ENCODE measurements around the gene TMEM86B.

The TMEM86B gene

GRCh38 chr19:55228403-55229031 is at the start of gene TMEM86B:
TMEM86B (minus strand) TSS chr19:55228763; CDS start chr19:55228741, 22 bp downstream.
- no peak for DNase-seq (ENCODE audit: low spot score)

- DNase-seq (ENCODE audit: low spot score) = no peak
Measured at GRCh38 chr19:55277494-55277893, 48.9 kb upstream of the TMEM86B start.

- no peak for DNase-seq (ENCODE audit: low spot score)
Measured at GRCh38 chr19:55276720-55277430, 48.3 kb upstream of the TMEM86B start.

- DNase-seq (ENCODE audit: low spot score) = no peak
Measured at GRCh38 chr19:55275851-55276719, 47.5 kb upstream of the TMEM86B start.

GRCh38 chr19:55273978-55274707 is 45.6 kb upstream of the TMEM86B start:
- DNase-seq (ENCODE audit: low spot score) = no peak

- no peak for DNase-seq (ENCODE audit: low spot score)
Measured at GRCh38 chr19:55272142-55272541, 43.6 kb upstream of the TMEM86B start.

- DNase-seq (ENCODE audit: low spot score) = no peak
Measured at GRCh38 chr19:55270172-55270942, 41.8 kb upstream of the TMEM86B start.

GRCh38 chr19:55269299-55269698 is 40.7 kb upstream of the TMEM86B start:
- DNase-seq (ENCODE audit: low spot score) = no peak

- DNase-seq (ENCODE audit: low spot score) = no peak
Measured at GRCh38 chr19:55266840-55267239, 38.3 kb upstream of the TMEM86B start.

- no peak for DNase-seq (ENCODE audit: low spot score)
Measured at GRCh38 chr19:55266404-55266803, 37.8 kb upstream of the TMEM86B start.

GRCh38 chr19:55265723-55266386 is 37.3 kb upstream of the TMEM86B start:
- no peak for DNase-seq (ENCODE audit: low spot score)

GRCh38 chr19:55265173-55265572 is 36.6 kb upstream of the TMEM86B start:
- no peak for DNase-seq (ENCODE audit: low spot score)

GRCh38 chr19:55264531-55264930 is 36.0 kb upstream of the TMEM86B start:
- DNase-seq (ENCODE audit: low spot score) = no peak

- no peak for DNase-seq (ENCODE audit: low spot score)
Measured at GRCh38 chr19:55262359-55262758, 33.8 kb upstream of the TMEM86B start.

- no peak for DNase-seq (ENCODE audit: low spot score)
Measured at GRCh38 chr19:55261671-55262126, 33.1 kb upstream of the TMEM86B start.

- DNase-seq (ENCODE audit: low spot score) = no peak
Measured at GRCh38 chr19:55259540-55260210, 31.1 kb upstream of the TMEM86B start.

GRCh38 chr19:55258828-55259539 is 30.4 kb upstream of the TMEM86B start, which contains the start of gene PPP6R1:
PPP6R1 (minus strand) TSS chr19:55259017; CDS start chr19:55247103, 11,914 bp downstream.
- DNase-seq (ENCODE audit: low spot score) = peak; percentile 100

GRCh38 chr19:55258476-55258827 is 29.9 kb upstream of the TMEM86B start:
- DNase-seq (ENCODE audit: low spot score) = no peak

Data from kidney tubule cell (primary cell).